Activated T-cell treated with anti-CD3 and anti-CD28 coated beads for 24 hours (primary cell): ENCODE measurements around the gene GSG1L.

ENCODE experiments used
- DNase-seq: peaks from one replicate; pipeline ENCODE4 v3.0.0-alpha.2; 2020; ENCODE audit warnings: low read depth

The GSG1L gene

GRCh38 chr16:28063591-28064061 is at the start of gene GSG1L:
GSG1L (minus strand) TSS chr16:28063714; CDS start chr16:28063424, 290 bp downstream.
- DNase-seq: no peak

GRCh38 chr16:28112908-28113307 is 49.4 kb upstream of the GSG1L start:
- no peak for DNase-seq

GRCh38 chr16:28110977-28111376 is 47.5 kb upstream of the GSG1L start:
- no peak for DNase-seq

GRCh38 chr16:28110479-28110878 is 47.0 kb upstream of the GSG1L start:
- DNase-seq: no peak

GRCh38 chr16:28110074-28110473 is 46.6 kb upstream of the GSG1L start:
- DNase-seq: no peak

- no peak for DNase-seq
These were observed 45.2 kb upstream of the GSG1L start for GRCh38 chr16:28108590-28109247.

GRCh38 chr16:28107232-28107631 is 43.7 kb upstream of the GSG1L start:
- DNase-seq: no peak

- DNase-seq: no peak
These were observed 43.1 kb upstream of the GSG1L start for GRCh38 chr16:28106467-28107215.

GRCh38 chr16:28105954-28106353 is 42.4 kb upstream of the GSG1L start:
- DNase-seq: no peak

GRCh38 chr16:28105297-28105696 is 41.8 kb upstream of the GSG1L start:
- no peak for DNase-seq

- DNase-seq: no peak
These were observed 40.9 kb upstream of the GSG1L start for GRCh38 chr16:28104404-28104803.

GRCh38 chr16:28103516-28104170 is 40.1 kb upstream of the GSG1L start:
- DNase-seq: no peak

- DNase-seq: no peak
These were observed 38.0 kb upstream of the GSG1L start for GRCh38 chr16:28101533-28101890.

- DNase-seq: no peak
These were observed 37.5 kb upstream of the GSG1L start for GRCh38 chr16:28100810-28101532.

GRCh38 chr16:28098959-28099945 is 35.7 kb upstream of the GSG1L start:
- no peak for DNase-seq

GRCh38 chr16:28098171-28098958 is 34.9 kb upstream of the GSG1L start:
- DNase-seq: no peak

- DNase-seq: no peak
These were observed 33.7 kb upstream of the GSG1L start for GRCh38 chr16:28096983-28097899.

- no peak for DNase-seq
These were observed 29.8 kb upstream of the GSG1L start for GRCh38 chr16:28093385-28093725.

- DNase-seq: no peak
These were observed 29.3 kb upstream of the GSG1L start for GRCh38 chr16:28092721-28093384.
